ENCODE data around the gene DAP. TPM values are rescaled to one million over a fixed set of nuclear protein-coding genes. Genes with fewer than 3 reads are reported as not detected.
"Not testable (repeated sequence)": the region's sequence is repeated elsewhere in the genome, so short reads cannot be mapped to it uniquely, and the experiment has no call there.

The DAP gene
- total RNA-seq, 1 donor from 2014 or later = 17.9 TPM

GRCh38 chr5:10674582-10674981, 86.5 kb downstream of the DAP start:
- no peak for DNase-seq (ENCODE audit: low read depth)

- DNase-seq (ENCODE audit: low read depth) = no peak
Measured at GRCh38 chr5:10674096-10674495, 86.9 kb downstream of the DAP start.

- DNase-seq (ENCODE audit: low read depth) = no peak
Measured at GRCh38 chr5:10673407-10673806, 87.6 kb downstream of the DAP start.

- no peak for DNase-seq (ENCODE audit: low read depth)
Measured at GRCh38 chr5:10673017-10673389, 88.0 kb downstream of the DAP start.

- no peak for DNase-seq (ENCODE audit: low read depth)
Measured at GRCh38 chr5:10672146-10673016, 88.7 kb downstream of the DAP start.

DNA sequence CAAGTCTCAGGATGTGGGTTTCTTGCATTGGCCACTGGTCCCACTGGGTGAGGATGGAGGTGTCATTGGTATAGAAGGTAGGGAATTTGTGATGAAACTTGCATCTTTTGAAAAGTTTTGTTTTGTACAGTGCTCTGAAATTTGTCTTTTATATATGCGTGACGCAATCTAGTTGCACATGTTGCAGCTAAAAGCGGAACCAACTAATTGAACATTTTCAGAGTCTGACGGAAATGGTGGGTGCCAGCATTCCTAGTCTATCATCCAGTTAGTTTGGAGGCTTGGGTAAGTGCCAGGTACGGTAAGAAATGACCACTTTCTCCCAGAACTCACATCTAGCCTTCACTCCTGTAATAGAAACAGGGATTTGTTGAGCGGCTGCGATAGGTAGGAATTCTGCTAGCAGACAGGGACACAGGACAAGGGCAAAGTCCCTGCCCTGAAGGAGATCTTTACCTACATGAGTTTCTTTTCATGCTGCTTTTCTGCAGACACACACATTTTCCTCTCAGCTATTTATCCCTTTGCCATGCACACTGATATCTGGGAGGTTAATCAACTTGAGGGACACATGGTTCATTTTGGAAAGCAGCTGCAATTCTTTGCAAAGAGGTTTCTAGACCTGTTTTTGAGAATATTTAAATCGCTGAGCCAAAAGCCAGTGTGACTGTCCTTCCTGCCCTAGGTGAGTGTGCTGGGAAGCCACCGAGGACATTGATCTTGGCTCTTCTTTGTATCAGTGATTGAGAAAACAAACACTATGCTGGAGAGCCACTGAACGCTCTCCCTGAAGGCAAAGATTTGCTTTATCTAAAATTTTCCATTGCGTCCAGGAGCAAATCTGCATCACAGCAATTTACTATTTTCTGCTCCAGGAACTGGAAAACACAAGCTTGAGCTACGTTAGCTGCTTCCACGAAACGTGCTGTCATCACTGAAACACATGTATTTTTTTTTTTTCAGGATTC, 89.7 kb downstream of the DAP start:
- no peak for DNase-seq (ENCODE audit: low read depth)

- no peak for DNase-seq (ENCODE audit: low read depth)
Measured at GRCh38 chr5:10669983-10670382, 91.1 kb downstream of the DAP start.

DNA sequence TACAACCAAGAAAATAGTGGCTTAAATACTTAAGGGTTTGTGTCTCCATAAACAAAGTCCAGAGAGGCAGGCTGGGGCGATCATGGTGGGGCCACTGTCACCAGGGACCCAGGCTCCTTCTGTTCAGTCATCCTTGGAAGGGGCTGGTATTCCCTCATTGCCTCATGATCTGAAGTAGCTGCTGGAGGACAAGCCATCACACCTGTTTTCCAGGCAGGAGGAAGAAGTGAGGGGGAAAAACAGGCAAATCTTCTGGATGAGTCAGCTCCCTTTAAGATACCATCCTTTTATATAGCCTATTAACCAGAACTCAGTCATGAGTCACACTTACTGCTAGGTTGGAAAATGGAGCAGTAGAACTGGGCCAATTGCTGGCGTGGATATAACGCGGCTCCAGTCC, 92.3 kb downstream of the DAP start:
- DNase-seq (ENCODE audit: low read depth) = no peak

GRCh38 chr5:10667431-10668057, 93.5 kb downstream of the DAP start:
- DNase-seq (ENCODE audit: low read depth) = no peak

GRCh38 chr5:10666531-10667299, 94.3 kb downstream of the DAP start:
- peak; percentile 80 for DNase-seq (ENCODE audit: low read depth)

GRCh38 chr5:10665799-10666198, 95.2 kb downstream of the DAP start:
- DNase-seq (ENCODE audit: low read depth) = no peak

GRCh38 chr5:10664180-10664769, 96.8 kb downstream of the DAP start:
- DNase-seq (ENCODE audit: low read depth) = not testable (repeated sequence)

DNA sequence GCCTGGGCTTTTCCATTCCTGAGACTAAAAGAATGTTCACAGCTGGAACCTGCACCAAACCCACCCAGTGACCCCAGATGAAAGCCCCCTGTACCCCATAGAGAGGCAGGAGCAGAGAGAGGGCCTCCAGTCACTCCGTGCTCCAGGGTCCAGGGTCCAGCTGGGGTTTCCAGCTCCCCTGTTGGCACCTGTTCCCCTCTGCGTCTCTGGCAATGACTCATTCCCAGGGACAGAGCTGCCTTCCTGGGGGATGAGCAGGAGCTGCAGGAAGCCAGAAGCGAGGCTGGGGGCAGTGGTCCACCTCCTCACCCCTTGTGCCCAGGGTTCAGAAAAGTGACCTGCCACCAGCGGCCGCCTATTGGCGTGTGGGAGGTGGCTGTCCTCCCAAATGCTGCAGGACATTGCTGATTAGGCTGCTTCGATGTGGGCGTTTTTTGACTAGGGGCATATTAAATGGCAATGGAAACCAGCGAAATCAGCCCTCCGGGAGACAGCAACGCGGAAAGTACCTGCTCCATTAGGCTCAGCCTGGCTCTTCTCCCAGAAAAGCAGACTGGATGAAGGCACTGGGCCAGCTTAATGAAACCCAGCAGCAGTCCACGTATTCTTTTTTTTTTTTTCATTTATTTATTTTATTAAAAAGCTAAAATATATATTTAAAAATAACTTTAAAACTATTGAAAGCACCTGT, 97.4 kb downstream of the DAP start:
- peak; percentile 74 for DNase-seq (ENCODE audit: low read depth)

DNA sequence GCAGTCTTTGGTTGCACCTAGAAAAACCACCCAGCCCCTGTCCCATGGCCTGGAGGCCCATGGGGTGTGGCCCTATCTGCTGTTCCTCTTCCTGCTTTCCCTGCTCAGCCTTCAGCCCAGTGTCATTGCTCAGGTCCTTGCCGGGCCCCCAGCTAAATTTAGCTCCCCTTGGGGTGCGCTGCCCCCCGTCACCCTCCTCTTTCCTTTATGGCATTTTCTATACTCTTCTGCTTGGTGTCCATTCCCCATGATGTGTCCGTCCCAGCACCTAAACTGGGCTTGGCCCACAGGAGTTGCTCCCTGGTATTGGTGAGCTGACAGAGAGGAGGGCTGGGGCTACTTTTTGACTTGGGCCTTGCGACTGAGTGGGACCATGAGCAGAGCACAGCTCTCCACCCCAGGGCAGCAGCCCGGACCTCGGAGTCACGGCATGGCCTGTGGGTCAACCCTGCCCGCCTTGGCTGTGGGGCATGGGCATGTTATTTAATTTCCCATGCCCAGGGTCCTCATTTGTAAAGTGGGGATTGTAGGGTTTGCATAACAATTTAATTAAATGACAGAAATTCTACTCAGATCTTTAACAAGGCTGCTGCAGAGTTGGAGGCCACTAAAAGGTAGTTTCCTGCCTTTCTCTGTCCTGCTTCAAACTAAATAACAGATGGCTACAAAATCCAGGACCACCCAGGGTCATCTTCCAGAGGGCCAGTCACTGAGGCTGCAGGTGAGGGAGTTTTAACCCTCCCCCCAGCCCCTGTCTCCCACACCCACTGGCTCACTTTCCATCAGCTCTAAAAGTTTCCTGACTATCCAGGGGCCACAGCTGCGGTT, 98.2 kb downstream of the DAP start:
- no peak for DNase-seq (ENCODE audit: low read depth)

DNA sequence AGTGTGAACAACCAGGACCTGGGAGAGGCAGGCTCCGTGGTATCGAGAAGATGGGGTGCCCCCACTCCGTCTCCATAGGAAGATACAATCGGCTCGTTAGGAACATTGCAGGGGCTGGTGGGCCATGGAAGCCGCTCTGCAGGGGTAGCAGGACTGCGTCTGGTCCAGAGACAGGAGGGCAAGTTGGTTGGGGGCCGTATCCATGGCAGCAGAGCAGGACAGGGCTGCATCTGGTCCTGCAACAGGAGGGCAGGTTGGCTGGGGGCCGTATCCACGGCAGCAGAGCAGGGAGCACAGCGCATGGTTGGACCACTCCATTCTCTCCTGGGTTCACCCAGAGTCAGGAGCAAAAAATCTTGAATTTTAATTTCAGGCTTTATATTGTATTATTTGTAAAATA, 99.0 kb downstream of the DAP start:
- DNase-seq (ENCODE audit: low read depth) = no peak

- no peak for DNase-seq (ENCODE audit: low read depth)
Measured at GRCh38 chr5:10661401-10661800, 99.6 kb downstream of the DAP start.

DNA sequence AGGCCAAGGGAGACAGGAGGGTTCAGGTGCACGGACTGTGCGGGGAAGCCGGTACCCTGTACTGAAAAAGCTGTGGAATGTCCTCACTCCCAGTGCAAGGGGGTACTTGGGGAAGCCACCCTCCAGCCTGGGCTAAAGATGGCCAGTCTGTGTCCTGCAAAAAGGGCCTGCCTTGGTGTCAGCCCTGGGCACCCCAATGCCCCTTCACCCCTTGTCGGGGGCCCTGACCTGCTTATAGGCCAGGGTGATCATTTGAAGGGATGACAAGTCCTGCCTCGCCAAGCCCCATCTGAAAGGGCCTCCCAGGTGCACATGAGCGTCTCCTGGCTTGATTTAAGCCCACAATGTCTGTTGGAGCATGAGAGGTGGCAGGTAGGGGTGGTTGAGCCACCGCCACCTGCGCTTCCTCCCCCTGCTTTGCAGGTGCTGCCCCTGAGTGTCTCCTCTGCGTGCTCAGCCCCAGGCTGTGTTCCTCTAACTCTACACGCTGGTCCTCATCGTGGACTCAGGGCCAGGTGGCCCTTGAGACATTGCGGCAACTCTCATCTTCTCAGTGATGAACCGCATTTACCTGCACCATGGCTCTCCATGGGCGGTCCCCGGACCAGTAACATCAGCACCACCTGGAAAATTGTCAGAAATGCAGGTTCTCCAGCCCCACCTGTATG, 100.2 kb downstream of the DAP start:
- DNase-seq (ENCODE audit: low read depth) = no peak

- DNase-seq (ENCODE audit: low read depth) = no peak
Measured at GRCh38 chr5:10660135-10660534, 100.9 kb downstream of the DAP start.

All from myocyte (in vitro differentiated cells).